PC-9 (cell line): Measurements from ENCODE around the gene ALAS2. TPM values are rescaled to one million over a fixed set of nuclear protein-coding genes. Genes with fewer than 3 reads are reported as not detected.

Experiments
- BruUV-seq: library from RNA; stranded (reverse); fragments of 400-500 nt; replicated peaks from 2 replicates; lab custom pipeline; 2021; lab: Mats Ljungman, UMichigan
- CTCF ChIA-PET: fragments of 300-600 bp; sonication (Branson Sonifier 250); formaldehyde crosslinking; loops from one replicate; lab custom pipeline; 2022; ENCODE audit warnings: antibody characterized with exemption; lab: Charles Lee
- POLR2A ChIA-PET: fragments of 300-600 bp; sonication (Branson Sonifier 250); formaldehyde crosslinking; loops from one replicate; lab custom pipeline; 2022; ENCODE audit warnings: antibody characterized with exemption; ENCODE audit not compliant: unreplicated experiment; lab: Charles Lee
- DNase-seq, 2 experiments: peaks; one replicate each; pipeline versions ENCODE4 v3.0.0 to v3.0.0-alpha.2; 2015 to 2022; ENCODE audit warnings: mixed read lengths in 1 of 2
- H2AFZ ChIP-seq: fragments of 200-600 bp; sonication (generic); 2 replicates; pipeline ENCODE4 v1.8.1; 2017; ENCODE audit warnings: antibody characterized with exemption
- H3F3A ChIP-seq: fragments of 200-600 bp; sonication (generic); 2 replicates; pipeline ENCODE4 v1.8.1; 2017; ENCODE audit warnings: antibody characterized with exemption, mild to moderate bottlenecking, low read depth; ENCODE audit not compliant: insufficient read depth
- H3K27ac ChIP-seq: fragments of 200-600 bp; sonication (generic); 2 replicates; pipeline ENCODE4 v1.6.1; 2016; ENCODE audit warnings: mixed run types
- H3K27me3 ChIP-seq: fragments of 200-600 bp; sonication (generic); 2 replicates; pipeline ENCODE4 v1.6.1; 2016; ENCODE audit warnings: low read depth, mixed run types; ENCODE audit not compliant: insufficient read depth
- H3K36me3 ChIP-seq: fragments of 200-600 bp; sonication (generic); 2 replicates; pipeline ENCODE4 v1.6.1; 2016; ENCODE audit warnings: low read depth, mixed run types
- H3K4me1 ChIP-seq: fragments of 200-600 bp; sonication (generic); replicated peaks from 2 replicates; pipeline ENCODE4 v1.6.1; 2016; ENCODE audit warnings: mixed run types; ENCODE audit not compliant: insufficient read depth
- H3K4me2 ChIP-seq: fragments of 200-600 bp; sonication (generic); 2 replicates; pipeline ENCODE4 v1.6.1; 2017; ENCODE audit warnings: mixed run types
- H3K4me3 ChIP-seq: fragments of 200-600 bp; sonication (generic); 2 replicates; pipeline ENCODE4 v1.6.1; 2016; ENCODE audit warnings: mixed run types
- H3K79me2 ChIP-seq: fragments of 200-600 bp; sonication (generic); 2 replicates; pipeline ENCODE4 v1.6.1; 2017; ENCODE audit warnings: low read depth, mixed run types
- H3K9me2 ChIP-seq: fragments of 200-600 bp; sonication (generic); 2 replicates; pipeline ENCODE4 v1.8.1; 2017; ENCODE audit warnings: mild to moderate bottlenecking; ENCODE audit not compliant: insufficient read depth
- H3K9me3 ChIP-seq: fragments of 200-600 bp; sonication (generic); 2 replicates; pipeline ENCODE4 v1.8.1; 2016; ENCODE audit warnings: low read depth; ENCODE audit not compliant: insufficient read depth
- H4K20me1 ChIP-seq: fragments of 200-600 bp; sonication (generic); 2 replicates; pipeline ENCODE4 v1.8.1; 2017; ENCODE audit not compliant: insufficient read depth
- EZH2 ChIP-seq: fragments of 200-600 bp; sonication (generic); IDR thresholded peaks from 2 replicates; pipeline ENCODE4 v1.8.0; 2017; ENCODE audit warnings: antibody characterized with exemption, low read depth
- intact Hi-C: fragments of 100-400 bp; cut with micrococcal nuclease; formaldehyde crosslinking; loops from one replicate; pipeline ENCODE4 v1.10.0; 2022; ENCODE audit not compliant: unreplicated experiment
- total RNA-seq: library from RNA; stranded (reverse); gene quantifications from 2 replicates; pipeline ENCODE4 v1.2.3, GENCODE V29; 2021
- TF ChIP-seq, protein P1 (sequence below): fragments of 200-600 bp; sonication (generic); conservative IDR thresholded peaks from 2 replicates; pipeline ENCODE4 v1.6.1; 2017; ENCODE audit warnings: mixed run types, antibody characterized with exemption, mild to moderate bottlenecking, moderate library complexity

ALAS2 gene
- total RNA-seq, 1 experiment from 2014 or later: not detected

DNA sequence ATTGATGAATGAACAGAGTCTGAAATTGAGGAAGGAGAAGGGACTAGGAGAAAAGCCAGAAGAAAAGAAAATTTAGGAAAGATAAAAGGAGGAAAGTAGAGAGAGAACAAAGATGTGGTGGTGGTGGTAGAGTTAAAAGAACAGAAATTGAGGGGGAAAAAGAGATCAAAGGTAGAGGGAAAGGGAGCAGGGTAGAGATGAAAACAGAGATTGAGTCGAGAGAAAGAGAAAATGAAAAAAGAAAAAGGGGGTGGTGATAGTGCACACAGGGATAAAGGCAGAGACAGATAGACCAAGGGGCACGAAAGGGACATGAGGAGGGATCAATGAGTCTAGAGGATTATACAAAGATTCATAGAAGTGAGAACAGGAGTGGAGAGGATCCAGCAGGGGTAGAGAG is 3.9 kb downstream of the ALAS2 start:
- H3K4me2 ChIP-seq: no peak overlapping the region
- intact Hi-C loops: no loop called here
- no peak for TF ChIP-seq EZH2
- TF ChIP-seq, protein P1, sequence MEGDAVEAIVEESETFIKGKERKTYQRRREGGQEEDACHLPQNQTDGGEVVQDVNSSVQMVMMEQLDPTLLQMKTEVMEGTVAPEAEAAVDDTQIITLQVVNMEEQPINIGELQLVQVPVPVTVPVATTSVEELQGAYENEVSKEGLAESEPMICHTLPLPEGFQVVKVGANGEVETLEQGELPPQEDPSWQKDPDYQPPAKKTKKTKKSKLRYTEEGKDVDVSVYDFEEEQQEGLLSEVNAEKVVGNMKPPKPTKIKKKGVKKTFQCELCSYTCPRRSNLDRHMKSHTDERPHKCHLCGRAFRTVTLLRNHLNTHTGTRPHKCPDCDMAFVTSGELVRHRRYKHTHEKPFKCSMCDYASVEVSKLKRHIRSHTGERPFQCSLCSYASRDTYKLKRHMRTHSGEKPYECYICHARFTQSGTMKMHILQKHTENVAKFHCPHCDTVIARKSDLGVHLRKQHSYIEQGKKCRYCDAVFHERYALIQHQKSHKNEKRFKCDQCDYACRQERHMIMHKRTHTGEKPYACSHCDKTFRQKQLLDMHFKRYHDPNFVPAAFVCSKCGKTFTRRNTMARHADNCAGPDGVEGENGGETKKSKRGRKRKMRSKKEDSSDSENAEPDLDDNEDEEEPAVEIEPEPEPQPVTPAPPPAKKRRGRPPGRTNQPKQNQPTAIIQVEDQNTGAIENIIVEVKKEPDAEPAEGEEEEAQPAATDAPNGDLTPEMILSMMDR: no peak
- H3F3A ChIP-seq: no peaks in the 10 kb centered on the region
- BruUV-seq: no TSS peak
- no peak overlapping the region for H3K4me3 ChIP-seq
- ChIA-PET CTCF (no interaction called here), POLR2A (no interaction called here)
- no peaks in the 10 kb centered on the region for H3K9me2 ChIP-seq
- no peaks in the 10 kb centered on the region for H4K20me1 ChIP-seq
- no peak for DNase-seq
- no peaks in the 10 kb centered on the region for H3K4me1 ChIP-seq
- H3K27me3 ChIP-seq: no peaks in the 10 kb centered on the region
- H2AFZ ChIP-seq: no peak overlapping the region
- H3K9me3 ChIP-seq: no peaks in the 10 kb centered on the region
- H3K36me3 ChIP-seq: no peaks in the 10 kb centered on the region
- H3K27ac ChIP-seq: no peak overlapping the region
- H3K79me2 ChIP-seq: no peaks in the 10 kb centered on the region

- no peaks in the 10 kb centered on the region for H3K36me3 ChIP-seq
- no peaks in the 10 kb centered on the region for H4K20me1 ChIP-seq
- H2AFZ ChIP-seq: no peak overlapping the region
- H3K4me2 ChIP-seq: no peak overlapping the region
- TF ChIP-seq, protein P1: no peak
- TF ChIP-seq EZH2: no peak
- no peak overlapping the region for H3K27ac ChIP-seq
- intact Hi-C loops: no loop called here
- H3K79me2 ChIP-seq: no peaks in the 10 kb centered on the region
- no peaks in the 10 kb centered on the region for H3K27me3 ChIP-seq
- H3K4me3 ChIP-seq: no peak overlapping the region
- BruUV-seq: no TSS peak
- no peaks in the 10 kb centered on the region for H3F3A ChIP-seq
- H3K9me3 ChIP-seq: no peaks in the 10 kb centered on the region
- peak in 1 of 2 experiments; percentile 35 for DNase-seq
- no peaks in the 10 kb centered on the region for H3K4me1 ChIP-seq
- ChIA-PET POLR2A (no interaction called here), CTCF (no interaction called here)
- H3K9me2 ChIP-seq: no peaks in the 10 kb centered on the region
Measured at GRCh38 chrX:55026143-55026542, 4.6 kb downstream of the ALAS2 start.

DNA sequence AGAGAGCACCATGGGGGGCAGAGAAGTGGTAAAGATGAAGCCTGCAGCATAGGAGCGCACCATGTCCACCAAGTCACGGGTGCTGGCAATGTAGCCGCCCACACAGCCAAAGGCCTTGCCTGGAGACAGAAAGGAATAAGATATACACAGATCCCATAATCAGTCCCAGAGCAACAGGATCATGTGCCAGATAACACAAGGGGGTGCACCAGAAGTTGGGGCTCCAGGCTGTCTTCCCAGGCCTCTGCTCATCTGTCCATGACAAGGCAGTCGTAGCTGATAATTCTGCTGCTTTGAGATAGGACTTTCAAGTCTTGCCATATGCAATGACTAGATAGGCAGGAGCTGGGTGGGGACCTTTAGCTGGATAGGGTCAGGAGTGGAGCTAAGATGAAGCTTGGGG is 15.9 kb downstream of the ALAS2 start:
- intact Hi-C loops: no loop called here
- Histone ChIP-seq H2AFZ (no peak overlapping the region), H3K79me2 (no peaks in the 10 kb centered on the region), H3K9me2 (no peaks in the 10 kb centered on the region), H3K4me3 (no peak overlapping the region), H3K36me3 (no peaks in the 10 kb centered on the region), H3F3A (peaks cover 2% of the 10 kb centered on the region; the same call in 1 of the 2 replicates), H3K27ac (no peak overlapping the region), H3K4me2 (no peak overlapping the region), H3K9me3 (no peaks in the 10 kb centered on the region), H4K20me1 (no peaks in the 10 kb centered on the region), H3K27me3 (no peaks in the 10 kb centered on the region), H3K4me1 (peaks cover 12% of the 10 kb centered on the region)
- no TSS peak for BruUV-seq
- ChIA-PET CTCF (no interaction called here), POLR2A (no interaction called here)
- DNase-seq: no peak
- TF ChIP-seq, protein P1: no peak
- no peak for TF ChIP-seq EZH2
